GM21529 (cell line): ENCODE data around the gene ADAT2.
"Not testable (repeated sequence)": the region's sequence is repeated elsewhere in the genome, so short reads cannot be mapped to it uniquely, and the experiment has no call there.

Source experiments
- ATAC-seq: cut with Tn5 transposase; IDR thresholded peaks from one replicate; pipeline ENCODE4 v1.9.1; 2021; ENCODE audit not compliant: unreplicated experiment

ADAT2 gene

DNA sequence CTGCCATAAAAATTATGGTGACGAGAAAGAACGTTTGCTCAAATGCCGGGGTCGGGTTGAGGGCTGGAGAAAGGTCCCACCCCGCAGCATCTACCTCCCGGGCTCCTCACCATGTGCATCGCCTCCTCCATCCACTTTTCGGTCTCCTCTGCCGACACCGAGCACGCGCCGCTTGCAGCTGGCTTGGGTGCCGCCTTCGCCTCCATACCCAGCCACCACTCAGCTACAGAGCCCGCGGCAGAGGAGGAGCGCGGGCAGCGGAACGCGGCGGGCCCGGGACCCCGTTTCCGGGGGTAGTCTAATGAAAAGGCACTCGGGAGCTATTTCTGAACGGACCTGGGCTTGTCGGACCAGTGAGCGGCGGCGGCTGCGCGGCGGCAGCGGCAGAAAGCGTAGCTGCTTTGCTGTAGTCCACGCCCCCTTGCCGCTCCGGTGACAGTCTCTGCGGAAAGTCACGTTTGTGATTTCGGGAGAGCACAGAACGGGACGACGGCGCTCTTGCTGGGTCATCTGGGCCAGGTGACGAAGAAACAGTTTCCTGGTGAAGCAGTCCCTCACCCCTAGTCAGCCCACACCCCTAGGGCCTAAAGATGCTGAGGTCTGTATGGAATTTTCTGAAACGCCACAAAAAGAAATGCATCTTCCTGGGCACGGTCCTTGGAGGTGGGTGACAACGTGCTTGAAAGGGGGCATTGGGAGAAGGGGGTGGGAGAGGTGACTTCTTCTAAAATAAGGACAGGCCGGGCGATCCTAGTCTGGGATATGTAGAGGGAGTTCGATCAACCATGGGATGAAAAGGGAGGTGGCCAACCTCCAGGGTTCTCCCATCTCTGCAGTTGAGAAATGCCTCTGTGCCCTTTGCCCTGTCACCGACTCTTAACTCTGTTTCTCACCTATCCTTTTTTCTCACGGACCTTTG lies at the start of gene ADAT2, which contains the start of gene PEX3:
Gene ADAT2 (minus strand): TSS at position 243 of the 919 bp plus-strand sequence. CDS start 37 bp downstream, at position 206.
Gene PEX3 (plus strand): TSS at position 353 of the 919 bp plus-strand sequence. CDS start 238 bp downstream, at position 591.
- peak; percentile 93 for ATAC-seq

DNA sequence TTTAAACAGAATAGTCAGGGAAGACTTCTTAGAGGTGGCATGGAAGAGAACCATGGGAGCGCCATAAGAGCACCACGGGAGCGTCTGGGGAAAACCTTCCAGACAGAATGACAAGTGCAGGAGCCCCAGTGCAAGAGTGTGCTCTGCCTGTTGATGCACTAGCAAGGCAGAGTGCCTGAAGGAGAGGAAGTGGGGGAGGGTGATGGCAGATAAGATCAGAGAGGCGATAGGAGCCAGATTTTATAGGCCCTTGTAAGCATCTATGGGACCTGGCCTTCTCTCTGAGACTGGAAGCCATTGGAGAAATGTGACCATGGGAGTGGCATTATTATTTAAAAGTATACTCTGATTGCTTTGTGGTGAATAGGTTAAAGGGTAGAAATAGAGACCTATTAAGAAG lies 47.9 kb upstream of the ADAT2 start:
- no peak for ATAC-seq

DNA sequence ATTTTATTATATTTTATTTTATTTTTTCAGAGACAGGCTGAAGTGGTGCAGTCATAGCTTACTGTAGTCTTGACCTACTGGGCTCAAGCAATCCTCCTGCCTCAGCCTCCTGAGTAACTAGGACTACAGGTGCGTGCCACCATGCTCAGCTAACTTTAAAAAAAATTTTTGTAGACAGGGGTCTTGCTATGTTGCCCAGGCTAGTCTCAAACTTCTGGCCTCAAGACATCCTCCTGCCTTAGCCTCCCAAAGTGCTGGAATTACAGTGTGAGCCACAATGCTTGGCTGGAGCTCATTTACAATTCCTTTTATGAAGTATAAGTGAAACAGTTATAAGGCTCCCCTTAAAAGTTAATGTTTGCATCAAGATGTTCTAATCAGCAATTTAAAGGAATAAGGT lies 46.5 kb upstream of the ADAT2 start:
- no peak for ATAC-seq

DNA sequence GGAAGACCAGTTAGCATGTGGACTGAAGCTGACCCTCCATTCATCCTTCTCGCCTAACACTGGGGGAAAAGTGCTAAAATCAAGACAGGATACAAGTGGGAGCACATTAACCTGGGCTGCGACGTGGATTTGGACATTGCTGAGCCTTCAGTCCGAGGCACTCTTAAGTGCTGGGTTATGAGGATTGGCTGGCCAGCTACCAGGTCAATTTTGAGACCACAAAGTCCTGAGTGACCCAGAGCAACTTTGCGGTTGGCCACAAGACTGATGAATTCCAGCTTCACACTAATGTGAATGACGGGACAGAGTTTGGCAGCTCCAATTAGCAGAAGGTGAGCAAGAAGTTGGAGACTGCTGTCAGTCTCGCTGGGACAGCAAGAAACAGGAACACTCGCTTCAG lies 40.3 kb upstream of the ADAT2 start:
- ATAC-seq, result no peak

DNA sequence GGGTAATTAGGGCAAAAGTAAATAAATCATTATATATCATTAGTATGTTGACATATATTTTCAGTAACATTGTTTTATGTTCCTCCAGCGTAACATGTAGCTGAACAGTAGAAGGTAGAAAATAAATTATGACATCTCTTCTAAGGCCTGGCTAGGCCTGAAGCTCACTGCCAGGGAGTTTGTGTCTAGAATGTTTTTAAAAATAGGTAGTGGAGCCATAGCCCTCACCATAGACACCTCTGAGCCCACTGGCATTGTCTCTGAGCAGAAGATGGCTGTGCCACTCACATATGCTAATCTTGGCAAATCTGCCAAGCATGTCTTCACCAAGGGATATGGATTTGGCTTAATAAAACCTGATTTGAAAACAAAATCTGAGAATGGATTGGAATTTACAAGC lies 39.7 kb upstream of the ADAT2 start:
- no peak for ATAC-seq

DNA sequence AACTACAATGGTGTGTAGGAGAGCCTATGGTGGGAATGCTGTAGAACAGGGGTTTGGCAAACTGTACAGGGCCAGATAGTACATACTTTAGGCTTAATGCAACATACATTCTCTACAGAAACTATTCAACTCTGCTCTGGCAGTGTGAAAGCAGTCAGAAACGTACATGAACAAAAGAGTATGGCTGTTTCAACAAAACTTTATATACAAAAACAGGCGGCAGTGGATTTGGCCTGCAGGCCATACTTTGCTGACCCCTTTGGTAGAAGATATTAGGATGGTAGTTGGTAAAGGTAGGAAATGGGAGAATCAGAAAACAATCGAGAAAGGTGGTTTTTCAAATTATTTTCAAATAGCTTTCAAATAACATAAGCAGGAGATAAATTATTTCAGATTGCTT lies 36.3 kb upstream of the ADAT2 start:
- no peak for ATAC-seq

DNA sequence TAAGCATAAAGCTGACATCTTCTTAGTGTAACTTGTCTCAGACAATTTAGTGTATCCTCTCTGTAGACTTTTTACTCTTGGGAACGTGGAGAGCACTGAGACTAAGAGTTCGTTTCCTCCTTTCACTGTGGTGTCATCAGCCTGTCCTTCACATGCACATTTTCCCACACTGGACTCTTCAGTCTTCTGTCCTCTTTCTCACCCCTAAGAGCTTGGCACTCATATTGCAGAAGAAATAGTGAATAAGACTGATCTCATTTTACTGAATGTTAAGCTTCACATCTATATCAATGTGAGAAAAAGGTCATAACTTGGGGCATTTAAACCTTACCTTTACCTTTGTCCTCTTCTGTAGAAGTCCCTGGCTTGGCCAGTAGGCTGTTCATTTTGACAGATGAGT lies 35.5 kb upstream of the ADAT2 start:
- no peak for ATAC-seq

DNA sequence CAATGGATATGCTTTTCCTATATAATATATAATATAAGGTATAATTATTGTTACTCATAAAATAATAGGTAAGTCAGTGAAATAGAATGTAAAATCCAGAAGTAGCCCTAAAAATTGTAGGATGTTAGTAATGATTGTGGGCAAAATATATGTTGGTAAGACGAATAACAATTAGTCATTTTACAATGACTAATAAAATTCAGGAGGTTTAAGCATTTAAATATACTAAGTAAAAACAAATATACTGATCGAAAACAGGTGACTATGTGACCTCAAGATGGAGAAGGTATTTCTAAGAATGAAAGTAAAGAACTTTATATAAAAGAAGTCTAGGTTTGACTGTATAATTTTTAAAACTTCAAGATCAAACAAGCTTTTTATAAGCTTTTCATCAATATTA lies 32.1 kb upstream of the ADAT2 start:
- ATAC-seq, result no peak

DNA sequence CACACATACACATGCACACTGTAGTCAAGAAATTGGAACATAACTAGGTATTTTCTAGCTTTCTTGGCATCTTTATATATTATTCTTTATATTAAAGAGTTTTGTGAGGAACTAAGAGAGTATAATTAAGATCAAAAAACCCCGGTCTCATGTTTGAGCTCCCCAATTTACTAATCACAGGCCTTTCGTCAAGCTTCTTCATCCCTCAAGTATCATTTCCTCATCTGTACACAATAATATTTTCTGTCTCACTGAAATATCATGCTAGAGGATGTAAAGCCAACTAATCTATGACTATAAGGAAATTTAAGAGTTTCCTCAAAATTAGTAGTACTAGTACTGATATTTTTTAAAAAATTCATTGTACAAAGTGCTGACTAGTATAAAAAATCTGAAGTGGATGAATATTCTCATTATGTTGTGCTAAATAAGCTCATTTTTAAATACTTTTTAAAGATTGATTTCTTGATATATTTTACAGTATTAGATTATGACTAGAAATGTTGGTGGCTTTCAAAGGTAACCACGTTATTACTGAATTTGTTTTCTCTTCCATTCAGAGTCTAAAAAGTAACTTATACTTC lies 28.1 kb upstream of the ADAT2 start:
- ATAC-seq, result no peak

DNA sequence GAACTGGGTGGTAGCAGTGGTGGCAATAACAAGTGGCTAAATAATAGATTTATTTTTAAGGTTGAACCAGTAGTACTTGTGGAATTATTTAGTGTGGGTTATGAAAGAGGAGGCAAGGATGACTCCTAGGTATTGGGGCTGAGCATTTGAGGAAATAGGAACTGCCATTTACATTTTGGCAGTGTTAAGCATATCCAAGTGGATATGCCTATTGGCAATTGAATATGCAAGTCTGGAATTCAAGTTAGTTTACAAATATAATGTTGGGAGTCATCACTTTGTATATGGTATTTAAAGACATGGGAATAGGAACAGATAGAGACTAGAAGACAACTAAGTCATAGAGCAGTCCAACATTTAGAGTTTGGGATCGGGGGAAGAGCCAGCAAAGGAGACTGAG lies 26.1 kb upstream of the ADAT2 start:
- ATAC-seq, result no peak

DNA sequence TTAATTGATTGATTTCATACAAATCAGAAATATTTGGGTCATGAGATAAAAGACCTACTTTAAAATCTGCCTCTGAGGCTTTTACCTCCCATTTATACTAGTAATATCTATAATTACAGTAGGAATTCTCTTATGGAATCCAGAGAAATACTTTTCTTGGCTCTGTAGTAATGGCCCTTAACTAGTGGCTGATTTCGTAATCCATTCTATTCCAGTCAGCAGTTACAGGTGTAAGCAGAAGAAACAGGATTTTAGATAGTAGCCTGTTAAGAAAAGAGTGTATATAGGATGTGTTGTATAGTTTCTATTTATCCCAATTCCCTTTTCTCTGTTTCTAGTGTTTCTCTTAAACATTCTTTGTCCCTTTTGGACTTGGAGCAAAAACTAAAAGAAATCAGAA lies 21.3 kb upstream of the ADAT2 start:
- no peak for ATAC-seq

DNA sequence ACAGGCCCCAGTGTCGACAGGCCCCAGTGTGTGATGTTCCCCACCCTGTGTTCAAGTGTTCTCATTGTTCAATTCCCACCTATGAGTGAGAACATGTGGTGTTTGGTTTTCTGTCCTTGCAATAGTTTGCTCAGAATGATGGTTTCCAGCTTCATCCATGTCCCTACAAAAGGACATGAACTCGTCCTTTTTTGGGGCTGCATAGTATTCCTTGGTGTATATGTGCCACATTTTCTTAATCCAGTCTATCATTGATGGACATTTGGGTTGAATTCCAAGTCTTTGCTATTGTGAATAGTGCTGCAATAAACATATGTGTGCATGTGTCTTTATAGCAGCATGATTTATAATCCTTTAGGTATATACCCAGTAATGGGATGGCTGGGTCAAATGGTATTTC lies 18.3 kb upstream of the ADAT2 start:
- not testable (repeated sequence) for ATAC-seq

DNA sequence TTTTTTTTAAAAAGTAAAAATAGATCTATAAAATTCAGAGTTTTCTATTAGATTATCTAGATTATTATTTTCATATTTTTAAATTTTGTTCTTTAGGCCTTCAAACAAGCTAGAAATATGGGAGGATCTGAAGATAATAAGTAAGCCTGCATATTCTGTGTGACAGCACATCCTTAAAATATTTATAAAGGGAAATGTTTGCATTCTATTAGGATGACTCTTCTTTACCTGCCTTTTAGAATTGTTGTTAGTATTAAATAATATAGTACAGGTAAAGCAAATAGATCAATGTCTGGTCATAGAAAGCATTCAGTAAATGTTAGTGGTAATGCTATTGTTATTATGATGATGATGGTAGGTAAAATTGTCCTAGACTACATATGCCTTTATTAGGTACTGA lies 17.5 kb upstream of the ADAT2 start:
- ATAC-seq, result no peak

DNA sequence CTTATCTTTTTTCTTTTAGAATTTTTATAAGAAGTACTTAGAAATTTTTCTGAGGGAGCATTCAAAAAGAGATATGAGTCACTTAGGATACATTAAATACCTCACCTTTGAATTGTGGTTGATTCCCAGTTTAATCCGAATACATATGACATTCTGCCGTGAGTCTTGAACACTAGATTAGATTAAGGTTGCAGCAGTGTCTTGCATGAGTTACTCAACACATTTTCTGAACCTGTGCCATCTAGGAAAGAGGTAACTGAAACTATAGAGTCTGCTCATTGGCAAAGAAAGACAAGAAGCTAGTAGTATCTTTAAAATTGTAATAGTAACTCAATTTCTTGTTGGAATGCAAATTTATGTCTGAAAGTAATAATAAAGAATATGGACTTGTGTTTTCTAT lies 15.1 kb upstream of the ADAT2 start:
- no peak for ATAC-seq

DNA sequence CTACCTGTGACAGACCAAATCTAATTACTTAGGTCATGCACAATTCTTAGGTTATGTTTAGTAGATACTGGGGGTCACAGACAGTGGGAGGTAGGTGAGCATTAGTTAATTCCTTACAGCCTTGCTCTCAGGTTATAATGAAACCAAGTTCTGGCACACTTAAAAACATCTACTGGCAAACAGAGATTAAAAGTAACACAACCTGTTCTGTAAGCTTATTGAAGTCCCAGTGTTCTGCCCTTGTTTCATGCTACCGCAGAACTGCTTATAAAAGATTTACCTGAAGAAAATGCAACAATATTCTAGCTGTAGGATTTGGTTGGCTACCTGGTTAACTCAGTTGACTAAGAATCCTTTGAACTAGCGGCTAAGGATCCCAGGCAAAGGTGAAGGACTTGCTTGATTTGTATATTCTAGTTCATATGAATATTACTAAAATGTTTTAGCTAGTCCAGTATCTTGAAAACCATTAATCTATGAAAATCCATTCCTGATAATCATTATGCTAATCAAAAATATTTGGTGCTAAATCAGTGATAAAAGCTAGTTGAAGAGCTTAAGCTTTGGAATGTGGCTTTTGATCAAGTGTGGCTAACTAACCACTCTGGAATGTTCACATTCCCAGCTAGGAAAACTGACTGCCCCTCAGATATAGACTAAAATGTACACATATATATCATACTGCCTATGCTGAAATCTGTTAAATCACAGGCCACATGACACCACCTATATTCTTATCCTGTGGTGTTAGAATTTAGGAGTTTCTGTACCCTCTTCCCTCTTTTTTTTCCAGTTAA lies 7.3 kb upstream of the ADAT2 start:
- no peak for ATAC-seq

DNA sequence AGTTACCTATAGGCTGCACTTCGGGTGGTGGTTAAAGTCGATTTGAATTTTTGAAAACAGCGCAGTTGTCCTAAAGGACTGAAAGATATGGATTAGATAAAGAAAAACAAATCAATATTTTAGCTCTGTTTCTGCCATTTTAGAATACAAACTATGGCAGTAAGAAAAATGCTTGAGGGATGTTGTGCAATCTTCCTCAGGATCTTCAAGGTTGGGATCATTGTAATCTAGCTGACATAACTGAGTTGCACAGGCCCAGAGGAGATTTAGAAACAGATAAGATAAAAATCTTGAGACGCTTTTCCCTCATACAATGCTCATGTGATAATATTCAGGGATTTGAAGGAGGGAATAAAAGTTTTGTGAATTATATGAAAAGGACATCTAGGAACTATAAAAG lies 1.0 kb upstream of the ADAT2 start:
- ATAC-seq, result no peak

DNA sequence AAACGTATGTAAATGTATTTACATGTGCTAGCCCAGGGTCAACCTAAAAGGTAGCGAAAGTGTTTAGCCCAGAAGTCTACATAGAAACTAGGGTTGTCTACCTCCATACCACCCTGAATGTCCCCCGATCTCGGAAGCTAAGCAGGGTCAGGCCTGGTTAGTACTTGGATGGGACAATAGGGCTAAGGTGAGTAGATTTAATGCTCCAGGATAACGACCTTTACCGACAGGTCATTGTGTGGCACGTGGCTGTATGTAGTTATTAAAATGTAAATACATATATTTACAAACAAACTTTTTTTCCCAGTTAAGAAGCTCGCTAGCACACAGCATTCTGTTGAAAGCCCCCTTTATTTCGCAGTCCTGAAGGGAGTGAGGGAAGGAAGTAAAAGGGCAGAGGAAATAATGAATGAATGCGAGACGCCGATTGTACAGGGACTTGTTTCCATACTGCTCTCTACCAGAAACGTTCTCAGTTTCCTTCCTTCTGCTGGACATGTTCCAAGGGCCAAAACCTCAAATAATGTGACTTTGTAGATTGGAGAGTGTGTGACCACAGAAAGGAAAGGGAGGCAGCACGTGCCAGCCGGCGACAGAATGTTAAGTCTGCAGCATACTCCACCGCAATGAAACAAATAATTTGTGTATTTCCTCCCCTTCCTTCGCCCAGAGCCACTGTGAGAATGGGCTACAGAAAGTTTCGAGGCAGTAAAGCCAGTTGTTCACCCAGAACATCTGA lies 612 bp downstream of the ADAT2 start:
- peak; percentile 9 for ATAC-seq

DNA sequence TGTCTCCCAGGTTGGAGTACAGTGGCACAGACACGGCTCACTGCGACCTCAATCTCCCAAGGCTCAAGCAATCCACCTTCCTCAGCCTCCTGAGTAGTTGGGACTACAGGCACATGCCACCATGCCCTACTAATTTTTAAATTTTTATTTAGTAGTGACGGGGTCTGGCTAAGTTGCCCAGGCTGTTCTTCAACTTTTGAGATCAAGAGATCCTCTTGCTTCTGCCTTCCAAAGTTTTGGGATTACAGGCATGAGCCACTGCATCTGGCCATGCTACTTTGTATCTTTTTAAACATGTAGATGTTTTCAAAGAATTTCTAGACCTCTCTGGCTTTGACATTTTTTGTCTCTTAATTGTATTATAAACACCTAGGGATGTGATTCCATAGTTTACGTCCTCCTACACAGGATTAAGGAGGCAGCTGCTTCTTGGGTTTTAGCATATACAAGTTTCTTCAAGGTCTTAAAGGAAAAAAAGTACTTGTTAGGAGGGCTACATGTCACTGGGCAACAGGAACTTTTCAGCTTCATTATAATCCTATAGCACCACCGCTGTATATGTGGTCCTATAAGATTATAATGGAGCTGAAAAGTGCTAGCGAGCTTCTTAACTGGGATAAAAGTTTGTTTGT lies 1.3 kb downstream of the ADAT2 start:
- ATAC-seq, result no peak

DNA sequence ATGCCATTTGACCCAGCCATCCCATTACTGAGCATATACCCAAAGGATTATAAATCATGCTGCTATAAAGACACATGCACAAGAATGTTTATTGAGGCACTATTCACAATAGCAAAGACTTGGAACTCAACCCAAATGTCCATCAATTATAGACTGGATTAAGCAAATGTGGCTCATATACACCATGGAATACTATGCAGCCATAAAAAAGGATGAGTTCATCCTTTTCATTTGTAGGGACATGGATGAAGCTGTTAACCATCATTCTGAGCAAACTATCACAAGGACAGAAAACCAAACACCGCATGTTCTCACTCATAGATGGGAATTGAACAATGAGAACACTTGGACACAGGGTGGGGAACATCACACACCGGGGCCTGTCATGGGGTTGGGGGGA lies 2.6 kb downstream of the ADAT2 start:
- not testable (repeated sequence) for ATAC-seq

DNA sequence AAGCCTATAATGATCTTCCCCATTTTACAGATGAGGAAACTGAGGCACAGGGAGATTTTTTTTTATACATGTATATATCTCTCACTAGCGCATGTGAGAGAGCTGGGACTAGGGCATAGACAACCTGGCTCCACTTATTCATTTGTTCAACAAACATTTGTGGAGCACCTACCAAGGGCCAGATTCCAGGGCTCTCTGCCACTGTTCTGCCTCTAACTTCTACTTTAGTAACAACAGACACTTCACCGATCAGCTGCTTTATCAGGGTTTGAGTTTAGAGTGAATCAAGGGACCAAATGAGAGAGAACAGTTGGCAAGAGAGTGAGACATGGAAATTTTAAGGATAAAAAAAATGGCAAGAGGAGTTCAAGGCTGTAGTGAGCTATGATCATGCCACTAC lies 7.4 kb downstream of the ADAT2 start:
- no peak for ATAC-seq
